Measurements from ENCODE around the gene ZNF282.
"Not testable (repeated sequence)": the region's sequence is repeated elsewhere in the genome, so short reads cannot be mapped to it uniquely, and the experiment has no call there.

ZNF282 gene

GRCh38 chr7:149228831-149229471 is 33.6 kb downstream of the ZNF282 start:
- Histone ChIP-seq H3K4me1 (ENCODE audit: control insufficient read depth, insufficient read depth, low read length) (no peaks in the 10 kb centered on the region), H3K27me3 (ENCODE audit: control insufficient read depth, insufficient read depth, low read length) (no peaks in the 10 kb centered on the region), H3K4me3 (ENCODE audit: low read depth, low read length) (no peak overlapping the region), H3K9me3 (ENCODE audit: control insufficient read depth, insufficient read depth, low read length) (no peaks in the 10 kb centered on the region), H3K36me3 (ENCODE audit: control insufficient read depth, insufficient read depth, low read length) (peaks cover 12% of the 10 kb centered on the region), H3K9ac (ENCODE audit: low read depth, low read length) (no peak overlapping the region)

- Histone ChIP-seq H3K36me3 (ENCODE audit: control insufficient read depth, insufficient read depth, low read length) (peaks cover 6% of the 10 kb centered on the region), H3K27me3 (ENCODE audit: control insufficient read depth, insufficient read depth, low read length) (no peaks in the 10 kb centered on the region), H3K9ac (ENCODE audit: low read depth, low read length) (no peak overlapping the region), H3K9me3 (ENCODE audit: control insufficient read depth, insufficient read depth, low read length) (no peaks in the 10 kb centered on the region), H3K4me3 (ENCODE audit: low read depth, low read length) (no peak overlapping the region), H3K4me1 (ENCODE audit: control insufficient read depth, insufficient read depth, low read length) (no peaks in the 10 kb centered on the region)
These were observed 34.2 kb downstream of the ZNF282 start for GRCh38 chr7:149229526-149229925.

- Histone ChIP-seq H3K9ac (ENCODE audit: low read depth, low read length) (no peak overlapping the region), H3K27me3 (ENCODE audit: control insufficient read depth, insufficient read depth, low read length) (peaks cover 2% of the 10 kb centered on the region), H3K4me3 (ENCODE audit: low read depth, low read length) (no peak overlapping the region), H3K36me3 (ENCODE audit: control insufficient read depth, insufficient read depth, low read length) (no peaks in the 10 kb centered on the region), H3K4me1 (ENCODE audit: control insufficient read depth, insufficient read depth, low read length) (no peaks in the 10 kb centered on the region), H3K9me3 (ENCODE audit: control insufficient read depth, insufficient read depth, low read length) (no peaks in the 10 kb centered on the region)
These were observed 37.0 kb downstream of the ZNF282 start for GRCh38 chr7:149232362-149232761.

GRCh38 chr7:149233655-149234204 is 38.4 kb downstream of the ZNF282 start:
- not testable (repeated sequence) for H3K4me3 ChIP-seq (ENCODE audit: low read depth, low read length); H3K9ac ChIP-seq (ENCODE audit: low read depth, low read length); H3K36me3 ChIP-seq (ENCODE audit: control insufficient read depth, insufficient read depth, low read length); H3K27me3 ChIP-seq (ENCODE audit: control insufficient read depth, insufficient read depth, low read length); H3K4me1 ChIP-seq (ENCODE audit: control insufficient read depth, insufficient read depth, low read length); H3K9me3 ChIP-seq (ENCODE audit: control insufficient read depth, insufficient read depth, low read length)

GRCh38 chr7:149237502-149237901 is 42.2 kb downstream of the ZNF282 start:
- no peak overlapping the region for H3K4me3 ChIP-seq (ENCODE audit: low read depth, low read length)
- H3K9me3 ChIP-seq (ENCODE audit: control insufficient read depth, insufficient read depth, low read length), result no peaks in the 10 kb centered on the region
- H3K4me1 ChIP-seq (ENCODE audit: control insufficient read depth, insufficient read depth, low read length), result peaks cover 5% of the 10 kb centered on the region
- no peaks in the 10 kb centered on the region for H3K36me3 ChIP-seq (ENCODE audit: control insufficient read depth, insufficient read depth, low read length)
- no peak overlapping the region for H3K9ac ChIP-seq (ENCODE audit: low read depth, low read length)
- H3K27me3 ChIP-seq (ENCODE audit: control insufficient read depth, insufficient read depth, low read length), result peaks cover 13% of the 10 kb centered on the region

- Histone ChIP-seq H3K9ac (ENCODE audit: low read depth, low read length) (no peak overlapping the region), H3K9me3 (ENCODE audit: control insufficient read depth, insufficient read depth, low read length) (no peaks in the 10 kb centered on the region), H3K36me3 (ENCODE audit: control insufficient read depth, insufficient read depth, low read length) (no peaks in the 10 kb centered on the region), H3K4me1 (ENCODE audit: control insufficient read depth, insufficient read depth, low read length) (peaks cover 5% of the 10 kb centered on the region), H3K4me3 (ENCODE audit: low read depth, low read length) (no peak overlapping the region), H3K27me3 (ENCODE audit: control insufficient read depth, insufficient read depth, low read length) (peaks cover 13% of the 10 kb centered on the region)
These were observed 42.7 kb downstream of the ZNF282 start for GRCh38 chr7:149238051-149238450.

- Histone ChIP-seq H3K9me3 (ENCODE audit: control insufficient read depth, insufficient read depth, low read length) (no peaks in the 10 kb centered on the region), H3K36me3 (ENCODE audit: control insufficient read depth, insufficient read depth, low read length) (no peaks in the 10 kb centered on the region), H3K4me3 (ENCODE audit: low read depth, low read length) (peak within 1 kb of the TSS; percentile 97), H3K27me3 (ENCODE audit: control insufficient read depth, insufficient read depth, low read length) (peaks cover 13% of the 10 kb centered on the region), H3K4me1 (ENCODE audit: control insufficient read depth, insufficient read depth, low read length) (peaks cover 5% of the 10 kb centered on the region), H3K9ac (ENCODE audit: low read depth, low read length) (peak within 1 kb of the TSS; percentile 95)
These were observed 44.2 kb downstream of the ZNF282 start, which contains the start of gene ZNF212 for GRCh38 chr7:149239345-149240143. ZNF212 (plus strand) TSS chr7:149239651; CDS start chr7:149239779, 128 bp downstream.

GRCh38 chr7:149240637-149241036 is 45.3 kb downstream of the ZNF282 start:
- Histone ChIP-seq H3K4me1 (ENCODE audit: control insufficient read depth, insufficient read depth, low read length) (peaks cover 5% of the 10 kb centered on the region), H3K9me3 (ENCODE audit: control insufficient read depth, insufficient read depth, low read length) (no peaks in the 10 kb centered on the region), H3K9ac (ENCODE audit: low read depth, low read length) (peak overlapping the region; percentile 26), H3K27me3 (ENCODE audit: control insufficient read depth, insufficient read depth, low read length) (peaks cover 13% of the 10 kb centered on the region), H3K4me3 (ENCODE audit: low read depth, low read length) (peak overlapping the region; percentile 97), H3K36me3 (ENCODE audit: control insufficient read depth, insufficient read depth, low read length) (no peaks in the 10 kb centered on the region)

GRCh38 chr7:149241696-149242095 is 46.4 kb downstream of the ZNF282 start:
- Histone ChIP-seq H3K4me1 (ENCODE audit: control insufficient read depth, insufficient read depth, low read length) (peaks cover 5% of the 10 kb centered on the region), H3K9ac (ENCODE audit: low read depth, low read length) (no peak overlapping the region), H3K27me3 (ENCODE audit: control insufficient read depth, insufficient read depth, low read length) (peaks cover 11% of the 10 kb centered on the region), H3K36me3 (ENCODE audit: control insufficient read depth, insufficient read depth, low read length) (no peaks in the 10 kb centered on the region), H3K4me3 (ENCODE audit: low read depth, low read length) (no peak overlapping the region), H3K9me3 (ENCODE audit: control insufficient read depth, insufficient read depth, low read length) (no peaks in the 10 kb centered on the region)

GRCh38 chr7:149245244-149245643 is 49.9 kb downstream of the ZNF282 start:
- Histone ChIP-seq H3K4me3 (ENCODE audit: low read depth, low read length) (no peak overlapping the region), H3K27me3 (ENCODE audit: control insufficient read depth, insufficient read depth, low read length) (no peaks in the 10 kb centered on the region), H3K4me1 (ENCODE audit: control insufficient read depth, insufficient read depth, low read length) (peaks cover 5% of the 10 kb centered on the region), H3K36me3 (ENCODE audit: control insufficient read depth, insufficient read depth, low read length) (no peaks in the 10 kb centered on the region), H3K9me3 (ENCODE audit: control insufficient read depth, insufficient read depth, low read length) (no peaks in the 10 kb centered on the region), H3K9ac (ENCODE audit: low read depth, low read length) (no peak overlapping the region)

- peaks cover 2% of the 10 kb centered on the region for H3K36me3 ChIP-seq (ENCODE audit: control insufficient read depth, insufficient read depth, low read length)
- no peaks in the 10 kb centered on the region for H3K27me3 ChIP-seq (ENCODE audit: control insufficient read depth, insufficient read depth, low read length)
- H3K4me1 ChIP-seq (ENCODE audit: control insufficient read depth, insufficient read depth, low read length), result peaks cover 2% of the 10 kb centered on the region
- no peaks in the 10 kb centered on the region for H3K9me3 ChIP-seq (ENCODE audit: control insufficient read depth, insufficient read depth, low read length)
- H3K4me3 ChIP-seq (ENCODE audit: low read depth, low read length), result no peak overlapping the region
- no peak overlapping the region for H3K9ac ChIP-seq (ENCODE audit: low read depth, low read length)
These were observed 50.4 kb downstream of the ZNF282 start for GRCh38 chr7:149245744-149246143.

GRCh38 chr7:149248777-149249176 is 53.4 kb downstream of the ZNF282 start:
- H3K27me3 ChIP-seq (ENCODE audit: control insufficient read depth, insufficient read depth, low read length), result no peaks in the 10 kb centered on the region
- H3K9ac ChIP-seq (ENCODE audit: low read depth, low read length), result no peak overlapping the region
- H3K4me3 ChIP-seq (ENCODE audit: low read depth, low read length), result no peak overlapping the region
- H3K9me3 ChIP-seq (ENCODE audit: control insufficient read depth, insufficient read depth, low read length), result no peaks in the 10 kb centered on the region
- H3K36me3 ChIP-seq (ENCODE audit: control insufficient read depth, insufficient read depth, low read length), result peaks cover 12% of the 10 kb centered on the region
- no peaks in the 10 kb centered on the region for H3K4me1 ChIP-seq (ENCODE audit: control insufficient read depth, insufficient read depth, low read length)

Measured in iPS-15b (cell line).